ENCODE measurements around the gene SPATC1L.
"Not testable (repeated sequence)": the region's sequence is repeated elsewhere in the genome, so short reads cannot be mapped to it uniquely, and the experiment has no call there.

Gene SPATC1L

GRCh38 chr21:46184625-46185555, 631 bp upstream of the SPATC1L start:
- DNase-seq, result peak in 56 of 58 donors; percentile 21 to 97 (median 81)

- DNase-seq, result not testable (repeated sequence)
These were observed 836 bp downstream of the SPATC1L start for GRCh38 chr21:46183337-46183909.

- no peak for DNase-seq
These were observed 1.5 kb downstream of the SPATC1L start for GRCh38 chr21:46182548-46183336.

- DNase-seq, result no peak
These were observed 2.2 kb downstream of the SPATC1L start for GRCh38 chr21:46181953-46182547.

DNA sequence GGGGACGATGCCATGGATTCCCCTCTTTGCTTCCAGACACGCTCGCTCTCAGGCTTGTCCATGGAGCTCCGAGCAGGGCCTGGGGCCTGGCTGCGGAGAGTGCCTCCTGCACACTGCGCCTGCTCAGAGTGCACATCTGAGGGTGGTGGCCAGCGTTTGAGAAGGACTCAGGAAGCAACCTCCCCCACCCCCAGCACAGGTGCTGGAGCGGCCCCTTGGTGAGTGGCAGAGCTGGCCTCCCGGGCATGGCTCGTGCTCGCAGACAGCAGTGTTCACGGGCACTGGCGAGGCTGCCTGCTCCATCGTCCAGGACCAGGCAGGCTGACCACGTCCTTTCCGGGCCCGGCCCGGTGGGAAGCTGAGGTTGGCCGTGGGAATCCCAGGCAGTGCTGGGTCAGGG, 2.8 kb downstream of the SPATC1L start:
- DNase-seq, result no peak

GRCh38 chr21:46180778-46181391, 3.4 kb downstream of the SPATC1L start:
- no peak for DNase-seq

GRCh38 chr21:46180079-46180722, 4.1 kb downstream of the SPATC1L start:
- no peak for DNase-seq

- no peak for DNase-seq
These were observed 4.6 kb downstream of the SPATC1L start for GRCh38 chr21:46179708-46180078.

DNA sequence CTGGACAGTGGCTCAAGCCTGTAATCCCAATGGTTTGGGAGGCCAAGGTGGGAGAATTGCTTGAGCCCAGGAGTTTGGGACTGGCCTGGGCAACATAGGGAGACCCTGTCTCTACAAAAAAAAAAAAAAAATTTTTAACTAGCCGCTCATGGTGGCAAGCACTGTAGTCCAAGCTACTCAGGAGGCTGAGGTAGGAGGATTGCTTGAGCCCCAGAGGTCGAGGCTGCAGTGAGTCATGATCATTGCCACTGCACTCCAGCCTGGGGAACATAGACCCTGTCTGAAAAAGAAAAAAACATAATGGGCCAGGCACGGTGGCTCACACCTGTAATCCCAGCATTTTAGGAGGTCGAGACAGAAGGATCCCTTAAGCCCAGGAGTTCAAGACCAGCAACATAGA, 5.3 kb downstream of the SPATC1L start:
- no peak for DNase-seq

GRCh38 chr21:46176443-46177129, 7.7 kb downstream of the SPATC1L start:
- DNase-seq, result not testable (repeated sequence)

- no peak for DNase-seq
These were observed 10.7 kb downstream of the SPATC1L start for GRCh38 chr21:46173573-46173972.

DNA sequence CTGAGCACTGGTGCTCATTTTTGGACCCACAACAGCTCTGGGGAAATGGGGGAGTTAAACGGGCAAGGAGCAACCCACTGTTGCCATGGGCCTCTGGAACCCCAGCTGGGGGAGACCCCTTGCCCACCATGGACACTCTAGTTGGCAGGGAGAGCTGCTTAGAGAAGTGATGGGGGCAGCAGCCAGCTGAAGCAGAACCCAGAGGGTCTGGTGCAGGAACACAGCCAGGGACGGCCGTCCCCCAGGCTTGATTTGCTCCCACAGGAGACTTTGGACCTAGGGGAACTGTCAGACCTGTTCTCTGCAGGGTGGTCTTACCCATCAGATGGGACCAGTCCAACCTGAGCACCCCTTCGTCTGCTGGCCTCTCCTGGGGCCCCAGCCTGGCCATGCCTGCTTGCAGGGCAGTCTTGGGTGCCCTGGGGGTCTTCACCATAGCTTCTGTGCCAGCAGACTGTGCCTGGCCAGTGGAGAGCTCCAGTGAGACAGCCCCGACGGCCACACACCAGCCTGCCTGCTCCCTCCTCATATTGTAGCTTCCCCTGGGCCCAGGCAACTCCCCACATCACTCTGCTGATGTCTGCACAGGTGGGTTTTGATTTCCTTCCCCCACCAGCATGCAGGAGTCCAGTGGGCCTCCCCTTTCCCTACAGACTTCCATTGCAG, 11.3 kb downstream of the SPATC1L start:
- DNase-seq, result no peak

- no peak for DNase-seq
These were observed 12.0 kb downstream of the SPATC1L start for GRCh38 chr21:46171996-46172862.

- DNase-seq, result no peak
These were observed 12.7 kb downstream of the SPATC1L start for GRCh38 chr21:46171585-46171984.

DNA sequence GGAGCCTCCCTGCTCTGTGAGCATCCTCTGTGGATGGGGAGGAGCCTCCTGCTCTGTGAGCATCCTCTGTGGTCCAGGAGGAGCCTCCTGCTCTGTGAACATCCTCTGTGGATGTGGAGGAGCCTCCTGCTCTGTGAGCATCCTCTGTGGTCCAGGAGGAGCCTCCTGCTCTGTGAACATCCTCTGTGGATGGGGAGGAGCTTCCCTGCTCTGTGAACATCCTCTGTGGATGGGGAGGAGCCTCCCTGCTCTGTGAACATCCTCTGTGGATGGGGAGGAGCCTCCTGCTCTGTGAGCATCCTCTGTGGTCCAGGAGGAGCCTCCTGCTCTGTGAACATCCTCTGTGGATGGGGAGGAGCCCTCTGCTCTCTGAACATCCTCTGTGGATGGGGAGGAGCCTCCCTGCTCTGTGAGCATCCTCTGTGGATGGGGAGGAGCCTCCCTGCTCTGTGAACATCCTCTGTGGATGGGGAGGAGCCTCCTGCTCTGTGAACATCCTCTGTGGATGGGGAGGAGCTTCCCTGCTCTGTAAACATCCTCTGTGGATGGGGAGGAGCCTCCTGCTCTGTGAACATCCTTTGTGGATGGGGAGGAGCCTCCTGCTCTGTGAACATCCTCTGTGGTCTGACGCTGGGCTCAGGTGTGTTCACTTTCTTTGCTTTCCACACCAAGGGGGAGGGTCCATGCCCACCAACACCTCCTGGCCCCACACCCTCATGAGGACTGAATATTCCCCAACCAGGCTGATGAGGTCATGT, 13.6 kb downstream of the SPATC1L start:
- not testable (repeated sequence) for DNase-seq

- DNase-seq, result no peak
These were observed 15.4 kb downstream of the SPATC1L start for GRCh38 chr21:46168659-46169386.

DNA sequence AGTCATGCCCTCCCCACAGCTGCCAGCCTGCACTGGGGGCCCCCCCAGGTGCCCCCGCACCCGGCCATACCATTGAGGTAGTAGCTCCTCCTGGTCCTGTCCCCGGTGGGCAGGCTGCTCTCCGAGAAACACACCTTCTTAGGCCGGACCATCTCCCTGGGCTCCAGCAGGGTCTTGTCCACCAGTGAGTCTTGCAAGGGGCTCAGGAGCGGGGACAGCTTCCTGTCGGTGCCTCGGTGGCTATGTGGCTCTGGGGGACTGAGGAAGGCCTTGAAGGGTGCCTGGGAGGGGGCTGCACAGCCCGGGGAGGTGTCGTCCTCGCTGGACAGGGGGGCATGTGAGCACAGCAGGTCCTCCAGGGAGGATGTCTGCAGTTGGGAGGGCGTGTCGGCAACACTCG, 16.0 kb downstream of the SPATC1L start:
- no peak for DNase-seq
